GF-D8 (cell line): ENCODE data around the gene MRPL1.

Experiments
- DNase-seq: peaks from one replicate; lab custom pipeline; 2025; lab: John Stamatoyannopoulos, UW

The MRPL1 gene

GRCh38 chr4:77862478-77863216 is at the start of gene MRPL1:
Gene MRPL1, plus strand, starts transcription at chr4:77862830. Its CDS starts 19 bp downstream, at chr4:77862849.
- peak; percentile 88 for DNase-seq

- no peak for DNase-seq
Measured at GRCh38 chr4:77815636-77816035, 47.0 kb upstream of the MRPL1 start.

- no peak for DNase-seq
Measured at GRCh38 chr4:77816546-77816945, 46.1 kb upstream of the MRPL1 start.

- DNase-seq: no peak
Measured at GRCh38 chr4:77817304-77818072, 45.1 kb upstream of the MRPL1 start.

GRCh38 chr4:77818073-77818601 is 44.5 kb upstream of the MRPL1 start:
- DNase-seq: peak; percentile 84

GRCh38 chr4:77818602-77819403 is 43.8 kb upstream of the MRPL1 start, which contains the start of gene CNOT6L:
Gene CNOT6L, minus strand, starts transcription at chr4:77819368. Its CDS starts 60 bp downstream, at chr4:77819308.
- DNase-seq: peak; percentile 24

- no peak for DNase-seq
Measured at GRCh38 chr4:77819404-77819842, 43.2 kb upstream of the MRPL1 start.

- peak; percentile 70 for DNase-seq
Measured at GRCh38 chr4:77819843-77820648, 42.6 kb upstream of the MRPL1 start.

- no peak for DNase-seq
Measured at GRCh38 chr4:77820649-77821561, 41.7 kb upstream of the MRPL1 start.

- DNase-seq: no peak
Measured at GRCh38 chr4:77821775-77822174, 40.9 kb upstream of the MRPL1 start.

GRCh38 chr4:77826275-77826674 is 36.4 kb upstream of the MRPL1 start:
- DNase-seq: no peak

GRCh38 chr4:77827343-77827742 is 35.3 kb upstream of the MRPL1 start:
- no peak for DNase-seq

- DNase-seq: no peak
Measured at GRCh38 chr4:77833126-77833724, 29.4 kb upstream of the MRPL1 start.

- DNase-seq: no peak
Measured at GRCh38 chr4:77834403-77834802, 28.2 kb upstream of the MRPL1 start.

GRCh38 chr4:77843628-77844027 is 19.0 kb upstream of the MRPL1 start:
- DNase-seq: no peak

GRCh38 chr4:77844363-77844762 is 18.3 kb upstream of the MRPL1 start:
- no peak for DNase-seq

- no peak for DNase-seq
Measured at GRCh38 chr4:77845400-77845799, 17.2 kb upstream of the MRPL1 start.

GRCh38 chr4:77845929-77846328 is 16.7 kb upstream of the MRPL1 start:
- no peak for DNase-seq

GRCh38 chr4:77848508-77848907 is 14.1 kb upstream of the MRPL1 start:
- no peak for DNase-seq
